Stimulated activated CD4-positive, alpha-beta T cell treated with anti-CD3 and anti-CD28 coated beads, Interleukin-4, amount 100 ng/mL, for 1 hour (primary cell): ENCODE results near the gene NCAM1.

Experiments used
- DNase-seq: peaks from one replicate; pipeline ENCODE4 v3.0.0-alpha.2; 2020

The NCAM1 gene

GRCh38 chr11:113324250-113324649, 363.0 kb downstream of the NCAM1 start:
- no peak for DNase-seq
